ENCODE data around the gene RNF222. TPM values are rescaled to one million over a fixed set of nuclear protein-coding genes. Genes with fewer than 3 reads are reported as not detected.

RNF222 gene, protein sequence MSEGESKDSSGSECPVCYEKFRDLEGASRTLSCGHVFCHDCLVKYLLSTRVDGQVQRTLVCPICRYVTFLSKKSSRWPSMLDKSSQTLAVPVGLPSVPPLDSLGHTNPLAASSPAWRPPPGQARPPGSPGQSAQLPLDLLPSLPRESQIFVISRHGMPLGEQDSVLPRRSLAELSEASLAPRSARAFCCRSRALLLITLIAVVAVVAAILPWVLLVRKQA
- total RNA-seq: 0.12 and 0.80 TPM in 2 replicates

DNA sequence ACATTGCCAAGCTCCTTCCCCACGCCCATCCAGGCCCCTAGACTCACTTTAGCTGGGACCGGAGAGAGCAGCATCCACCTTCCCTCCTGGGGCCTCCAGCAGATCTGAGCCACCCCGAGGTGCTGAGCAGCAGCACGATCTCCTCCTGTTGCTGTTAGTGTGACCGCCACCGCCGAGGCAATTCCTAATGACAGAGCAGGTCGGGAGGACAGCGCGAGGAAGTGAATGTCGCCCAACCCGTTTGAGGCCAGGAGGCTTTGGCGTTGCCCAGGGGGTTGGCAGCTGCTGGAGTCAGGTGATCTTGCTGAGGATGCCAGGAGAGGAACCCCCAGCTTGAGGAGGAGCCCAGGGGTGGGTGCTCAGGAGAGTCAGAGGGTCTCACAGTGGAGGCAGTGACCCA lies at the start of gene RNF222:
Gene RNF222, minus strand, starts transcription at position 192 of the 400 bp plus-strand sequence. CDS start 4,366 bp downstream, outside the sequence.
- no peak for DNase-seq (ENCODE audit: low read depth)
- TF ChIP-seq CTCF (conservative IDR thresholded peaks at IDR 0.05; ENCODE audit: low read depth, low read length): no peak
- no peak within 1 kb of the TSS for H3K4me3 ChIP-seq (ENCODE audit: low read depth, low read length)

GRCh38 chr17:8445536-8445935 lies 47.9 kb upstream of the RNF222 start:
- DNase-seq (ENCODE audit: low read depth): no peak
- no peak for TF ChIP-seq CTCF (conservative IDR thresholded peaks at IDR 0.05; ENCODE audit: low read depth, low read length)
- no peak overlapping the region for H3K4me3 ChIP-seq (ENCODE audit: low read depth, low read length)

- no peak for TF ChIP-seq CTCF (conservative IDR thresholded peaks at IDR 0.05; ENCODE audit: low read depth, low read length)
- no peak for DNase-seq (ENCODE audit: low read depth)
- no peak overlapping the region for H3K4me3 ChIP-seq (ENCODE audit: low read depth, low read length)
These were observed 46.9 kb upstream of the RNF222 start for GRCh38 chr17:8444494-8444893.

- H3K4me3 ChIP-seq (ENCODE audit: low read depth, low read length): no peak overlapping the region
- no peak for TF ChIP-seq CTCF (conservative IDR thresholded peaks at IDR 0.05; ENCODE audit: low read depth, low read length)
- DNase-seq (ENCODE audit: low read depth): no peak
These were observed 46.1 kb upstream of the RNF222 start for GRCh38 chr17:8443756-8444155.

DNA sequence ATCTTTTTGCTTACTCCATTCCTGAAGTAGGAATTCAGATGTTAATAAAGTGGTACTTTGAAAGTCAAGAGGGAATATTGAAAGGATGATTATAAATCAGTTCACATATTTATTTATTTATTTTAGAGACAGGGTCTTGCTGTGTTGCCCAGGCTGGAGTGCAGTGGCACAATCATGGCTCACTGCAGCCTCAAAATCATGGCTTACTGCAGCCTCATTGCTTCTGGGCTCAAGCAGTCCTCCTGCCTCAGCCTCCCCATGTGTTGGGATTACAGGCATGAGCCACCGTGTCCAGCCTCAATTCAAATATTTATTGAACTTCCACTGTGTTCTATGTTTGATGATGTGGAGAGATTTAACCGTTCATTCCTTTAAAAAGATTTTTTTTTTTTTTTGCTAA lies 44.7 kb upstream of the RNF222 start:
- TF ChIP-seq CTCF (conservative IDR thresholded peaks at IDR 0.05; ENCODE audit: low read depth, low read length): no peak
- DNase-seq (ENCODE audit: low read depth): no peak
- H3K4me3 ChIP-seq (ENCODE audit: low read depth, low read length): no peak overlapping the region

GRCh38 chr17:8441690-8442089 lies 44.1 kb upstream of the RNF222 start:
- H3K4me3 ChIP-seq (ENCODE audit: low read depth, low read length): no peak overlapping the region
- TF ChIP-seq CTCF (conservative IDR thresholded peaks at IDR 0.05; ENCODE audit: low read depth, low read length): no peak
- DNase-seq (ENCODE audit: low read depth): no peak

GRCh38 chr17:8439681-8440080 lies 42.1 kb upstream of the RNF222 start:
- DNase-seq (ENCODE audit: low read depth): no peak
- H3K4me3 ChIP-seq (ENCODE audit: low read depth, low read length): no peak overlapping the region

More at GRCh38 chr17:8439681-8440080, 42.1 kb upstream of the RNF222 start:
- TF ChIP-seq CTCF (conservative IDR thresholded peaks at IDR 0.05; ENCODE audit: low read depth, low read length): no peak
